Activated T-cell treated with anti-CD3 and anti-CD28 coated beads for 1 hour (primary cell): Measurements from ENCODE around the gene THOC1.
"Not testable (repeated sequence)": the region's sequence is repeated elsewhere in the genome, so short reads cannot be mapped to it uniquely, and the experiment has no call there.

Experiments
- DNase-seq: peaks from one replicate; pipeline ENCODE4 v3.0.0-alpha.2; 2020; ENCODE audit warnings: low read depth

The THOC1 gene

GRCh38 chr18:267688-268552, at the start of gene THOC1:
TSS of gene THOC1 (minus strand) at chr18:268047. CDS start at chr18:268019, 28 bp downstream.
- DNase-seq, result peak; percentile 87

GRCh38 chr18:317618-318017, 49.8 kb upstream of the THOC1 start:
- DNase-seq, result no peak

- DNase-seq, result no peak
Measured at GRCh38 chr18:316393-316792, 48.5 kb upstream of the THOC1 start.

GRCh38 chr18:313931-314330, 46.1 kb upstream of the THOC1 start:
- DNase-seq, result no peak

GRCh38 chr18:312415-312814, 44.6 kb upstream of the THOC1 start:
- DNase-seq, result no peak

- no peak for DNase-seq
Measured at GRCh38 chr18:310042-310441, 42.2 kb upstream of the THOC1 start.

- not testable (repeated sequence) for DNase-seq
Measured at GRCh38 chr18:308086-308485, 40.2 kb upstream of the THOC1 start.

GRCh38 chr18:306608-307255, 38.9 kb upstream of the THOC1 start:
- DNase-seq, result no peak

GRCh38 chr18:305003-305501, 37.2 kb upstream of the THOC1 start:
- DNase-seq, result no peak

- no peak for DNase-seq
Measured at GRCh38 chr18:303607-304006, 35.8 kb upstream of the THOC1 start.

GRCh38 chr18:303011-303410, 35.2 kb upstream of the THOC1 start:
- DNase-seq, result no peak

- no peak for DNase-seq
Measured at GRCh38 chr18:302097-302496, 34.2 kb upstream of the THOC1 start.

GRCh38 chr18:297936-298335, 30.1 kb upstream of the THOC1 start:
- no peak for DNase-seq

GRCh38 chr18:295756-296490, 28.1 kb upstream of the THOC1 start:
- DNase-seq, result no peak

GRCh38 chr18:294566-294965, 26.7 kb upstream of the THOC1 start:
- no peak for DNase-seq

- DNase-seq, result no peak
Measured at GRCh38 chr18:293536-293935, 25.7 kb upstream of the THOC1 start.

- DNase-seq, result no peak
Measured at GRCh38 chr18:292271-292670, 24.4 kb upstream of the THOC1 start.

GRCh38 chr18:289970-290369, 22.1 kb upstream of the THOC1 start:
- not testable (repeated sequence) for DNase-seq

GRCh38 chr18:289026-289425, 21.2 kb upstream of the THOC1 start:
- no peak for DNase-seq

- no peak for DNase-seq
Measured at GRCh38 chr18:286515-287310, 18.9 kb upstream of the THOC1 start.

GRCh38 chr18:285817-286216, 18.0 kb upstream of the THOC1 start:
- no peak for DNase-seq

- no peak for DNase-seq
Measured at GRCh38 chr18:275486-275885, 7.6 kb upstream of the THOC1 start.
